ENCODE results near the gene VANGL1.

The VANGL1 gene

GRCh38 chr1:115702959-115703358 is 61.2 kb downstream of the VANGL1 start:
- FAIRE-seq (no peak), DNase-seq (ENCODE audit: low spot score) (no peak)

- FAIRE-seq (no peak), DNase-seq (ENCODE audit: low spot score) (no peak)
Observed at GRCh38 chr1:115705085-115705951, 63.5 kb downstream of the VANGL1 start.

DNA sequence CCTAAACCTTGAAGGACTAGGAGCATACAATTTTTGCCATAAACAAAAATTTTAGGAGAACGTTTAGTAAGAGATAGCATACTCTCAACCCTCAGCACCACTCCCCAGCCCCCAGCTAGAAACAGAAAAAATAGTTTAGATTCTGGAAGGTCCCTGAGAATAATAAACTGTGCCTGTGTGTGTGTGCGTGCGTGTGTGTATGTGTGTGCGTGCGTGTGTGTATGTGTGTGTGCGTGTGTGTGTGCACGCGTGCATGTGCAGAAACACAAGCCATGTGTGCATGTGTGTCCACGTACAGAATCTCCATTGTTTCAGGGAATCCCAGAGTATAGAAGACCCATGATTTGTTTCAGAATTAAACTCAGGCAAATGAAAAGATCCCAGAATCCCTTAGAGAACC is 64.2 kb downstream of the VANGL1 start:
- no peak for FAIRE-seq
- DNase-seq (ENCODE audit: low spot score), result no peak

- DNase-seq (ENCODE audit: low spot score), result peak; percentile 22
- FAIRE-seq, result no peak
Observed at GRCh38 chr1:115706587-115707425, 65.0 kb downstream of the VANGL1 start.

DNA sequence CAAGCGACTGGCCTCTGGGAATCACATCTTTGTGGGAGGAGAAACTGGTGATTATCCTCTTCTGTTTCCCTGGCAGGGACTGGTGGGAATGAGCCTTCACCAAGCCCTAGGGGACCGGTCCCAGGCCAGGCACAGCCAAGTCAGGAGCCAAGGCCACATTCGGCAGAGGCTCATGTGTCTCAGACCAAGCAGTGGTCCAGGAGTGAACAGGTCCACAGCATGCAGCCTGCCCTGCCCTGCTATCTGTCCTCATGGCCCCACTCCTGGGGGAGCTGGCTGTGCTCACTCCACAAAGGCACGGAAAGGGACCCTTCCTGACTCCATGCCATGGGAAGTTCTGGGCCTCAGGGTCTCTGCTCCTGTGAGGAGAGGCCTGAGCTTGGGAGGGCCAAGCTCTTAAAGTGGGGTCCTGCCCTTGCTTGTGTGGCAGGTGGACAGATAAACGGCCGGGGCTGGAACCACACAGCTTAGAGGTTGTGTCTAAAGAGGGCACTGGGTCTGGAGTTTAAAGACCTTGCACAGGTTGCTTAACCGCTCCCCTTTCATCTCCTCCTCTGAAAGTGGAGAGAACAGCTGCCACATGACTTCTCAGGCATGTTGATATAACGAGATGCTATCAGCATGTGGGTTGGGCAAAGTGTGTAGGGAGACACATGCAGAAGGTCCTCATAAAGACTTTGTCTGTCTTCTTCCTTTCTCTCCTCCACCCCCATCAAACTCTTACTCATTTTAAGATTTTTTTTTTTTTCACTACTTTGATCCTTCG is 69.3 kb downstream of the VANGL1 start:
- FAIRE-seq, result no peak

GRCh38 chr1:115712911-115713609 is 71.3 kb downstream of the VANGL1 start:
- FAIRE-seq, result no peak
- no peak for DNase-seq (ENCODE audit: low spot score)

More for the DNA sequence above, 69.3 kb downstream of the VANGL1 start:
- DNase-seq (ENCODE audit: low spot score), result no peak

- FAIRE-seq (no peak), DNase-seq (ENCODE audit: low spot score) (peak; percentile 18)
Observed at GRCh38 chr1:115713906-115714305, 72.1 kb downstream of the VANGL1 start.

DNA sequence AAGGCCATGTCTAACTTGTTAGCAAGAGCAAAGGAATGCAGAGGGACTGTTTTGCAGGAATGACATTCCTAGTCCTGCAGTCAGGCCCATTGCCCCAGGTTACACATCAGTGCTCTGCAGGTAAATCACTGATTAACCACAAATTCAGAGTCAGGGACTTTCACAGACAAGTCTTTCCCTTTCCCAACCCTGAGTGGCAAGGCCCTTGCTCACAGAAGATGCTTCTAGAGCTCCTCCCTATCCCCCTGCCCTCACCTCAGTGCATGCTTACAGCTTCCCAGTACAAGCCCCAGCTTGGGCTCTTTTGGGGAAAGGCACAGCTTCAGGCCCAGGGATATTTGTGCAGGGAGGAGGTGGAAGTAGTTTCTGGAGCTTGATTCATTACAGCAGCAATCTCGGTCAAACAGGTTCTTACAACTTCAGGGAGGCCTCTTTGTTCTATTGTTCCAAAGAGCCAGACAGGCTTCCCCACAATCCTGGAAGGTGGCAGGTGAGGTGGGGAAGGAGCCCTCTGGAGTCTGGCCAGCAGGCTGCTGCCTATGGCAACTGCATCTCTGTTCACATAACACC is 72.9 kb downstream of the VANGL1 start:
- FAIRE-seq (peak; percentile 67), DNase-seq (ENCODE audit: low spot score) (peak; percentile 59)

DNA sequence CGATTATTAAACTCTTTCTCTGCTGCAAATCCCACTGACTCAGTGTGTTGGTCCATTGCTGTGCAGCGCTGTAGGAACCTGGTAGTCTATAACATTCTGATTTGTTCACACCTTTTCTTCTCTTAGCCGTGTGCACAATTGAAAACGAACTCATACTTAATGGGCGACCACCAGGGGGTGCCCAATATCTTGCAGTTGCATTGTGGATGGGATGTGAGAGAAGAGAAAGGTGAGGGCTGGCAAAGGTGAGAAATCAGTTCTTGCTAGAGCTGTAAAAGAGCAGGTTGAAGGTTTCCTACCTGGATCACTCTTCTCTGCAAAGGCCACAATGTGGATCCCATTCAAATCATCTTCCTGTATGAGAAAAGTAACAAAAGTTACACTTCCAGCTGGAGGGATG is 75.8 kb downstream of the VANGL1 start:
- no peak for DNase-seq (ENCODE audit: low spot score)
- FAIRE-seq, result no peak

GRCh38 chr1:115718011-115718754 is 76.4 kb downstream of the VANGL1 start:
- FAIRE-seq (no peak), DNase-seq (ENCODE audit: low spot score) (no peak)

- FAIRE-seq, result no peak
- no peak for DNase-seq (ENCODE audit: low spot score)
Observed at GRCh38 chr1:115719285-115719684, 77.5 kb downstream of the VANGL1 start.

DNA sequence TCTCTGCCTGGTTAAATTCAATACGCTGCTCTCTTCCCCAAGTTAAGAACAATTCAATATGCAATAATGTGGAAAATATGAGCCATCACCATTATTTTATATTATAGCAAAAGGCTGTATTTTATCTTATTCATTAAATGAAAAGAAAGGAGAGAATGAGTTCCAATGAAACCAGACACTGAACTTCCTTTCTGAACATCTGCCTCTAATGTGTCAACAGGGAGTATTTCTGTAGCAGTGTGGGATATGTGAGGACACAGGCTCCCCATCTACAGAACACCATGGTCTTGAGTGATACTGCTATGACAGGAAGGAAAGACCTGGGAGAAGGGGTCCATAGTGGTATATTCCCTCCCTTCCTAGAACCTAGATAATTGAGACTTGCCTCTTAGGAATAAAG is 80.5 kb downstream of the VANGL1 start:
- FAIRE-seq (no peak), DNase-seq (ENCODE audit: low spot score) (no peak)

- FAIRE-seq, result no peak
Observed at GRCh38 chr1:115723756-115724155, 82.0 kb downstream of the VANGL1 start.

GRCh38 chr1:115725600-115725999 is 83.8 kb downstream of the VANGL1 start:
- FAIRE-seq, result no peak
- no peak for DNase-seq (ENCODE audit: low spot score)

More at GRCh38 chr1:115723756-115724155, 82.0 kb downstream of the VANGL1 start:
- DNase-seq (ENCODE audit: low spot score), result no peak

- no peak for DNase-seq (ENCODE audit: low spot score)
- FAIRE-seq, result no peak
Observed at GRCh38 chr1:115726161-115726560, 84.4 kb downstream of the VANGL1 start.

GRCh38 chr1:115726570-115726969 is 84.8 kb downstream of the VANGL1 start:
- no peak for DNase-seq (ENCODE audit: low spot score)

GRCh38 chr1:115727706-115728249 is 86.0 kb downstream of the VANGL1 start:
- peak; percentile 51 for FAIRE-seq

More at GRCh38 chr1:115726570-115726969, 84.8 kb downstream of the VANGL1 start:
- FAIRE-seq, result no peak

GRCh38 chr1:115728341-115728740 is 86.6 kb downstream of the VANGL1 start:
- DNase-seq (ENCODE audit: low spot score), result no peak
- FAIRE-seq, result no peak

More at GRCh38 chr1:115727706-115728249, 86.0 kb downstream of the VANGL1 start:
- DNase-seq (ENCODE audit: low spot score), result peak; percentile 77

GRCh38 chr1:115729756-115730155 is 88.0 kb downstream of the VANGL1 start:
- FAIRE-seq (no peak), DNase-seq (ENCODE audit: low spot score) (no peak)

All from RCC 7860 (cell line).